Ramos (cell line): Measurements from ENCODE around the gene POLR1A.

ENCODE experiments used
- in situ Hi-C: fragments of 300-500 bp; cut with MboI; formaldehyde crosslinking; loops from one replicate; pipeline ENCODE4 v1.14.3; 2022; ENCODE audit warnings: low sequenced_read_pairs; ENCODE audit not compliant: unreplicated experiment

POLR1A gene

DNA sequence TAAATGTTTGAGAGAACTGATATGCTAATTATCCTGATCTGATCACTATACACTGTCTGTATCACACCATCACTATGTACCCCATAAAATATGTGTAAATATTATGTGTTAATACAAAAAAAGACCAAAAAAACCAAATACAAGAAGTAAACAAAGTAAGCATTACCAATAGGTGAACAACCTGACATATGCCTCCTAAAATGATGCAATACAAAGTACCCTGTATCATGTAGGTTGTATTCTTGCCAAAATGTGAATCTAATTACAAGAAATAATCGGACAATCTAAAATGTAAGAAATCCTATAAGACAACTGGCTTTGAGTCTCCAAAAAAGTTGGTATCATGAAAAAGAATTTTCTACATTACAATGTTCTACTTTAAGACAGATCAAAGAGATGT is 7.8 kb downstream of the POLR1A start:
- in situ Hi-C loops, result no loop called here

DNA sequence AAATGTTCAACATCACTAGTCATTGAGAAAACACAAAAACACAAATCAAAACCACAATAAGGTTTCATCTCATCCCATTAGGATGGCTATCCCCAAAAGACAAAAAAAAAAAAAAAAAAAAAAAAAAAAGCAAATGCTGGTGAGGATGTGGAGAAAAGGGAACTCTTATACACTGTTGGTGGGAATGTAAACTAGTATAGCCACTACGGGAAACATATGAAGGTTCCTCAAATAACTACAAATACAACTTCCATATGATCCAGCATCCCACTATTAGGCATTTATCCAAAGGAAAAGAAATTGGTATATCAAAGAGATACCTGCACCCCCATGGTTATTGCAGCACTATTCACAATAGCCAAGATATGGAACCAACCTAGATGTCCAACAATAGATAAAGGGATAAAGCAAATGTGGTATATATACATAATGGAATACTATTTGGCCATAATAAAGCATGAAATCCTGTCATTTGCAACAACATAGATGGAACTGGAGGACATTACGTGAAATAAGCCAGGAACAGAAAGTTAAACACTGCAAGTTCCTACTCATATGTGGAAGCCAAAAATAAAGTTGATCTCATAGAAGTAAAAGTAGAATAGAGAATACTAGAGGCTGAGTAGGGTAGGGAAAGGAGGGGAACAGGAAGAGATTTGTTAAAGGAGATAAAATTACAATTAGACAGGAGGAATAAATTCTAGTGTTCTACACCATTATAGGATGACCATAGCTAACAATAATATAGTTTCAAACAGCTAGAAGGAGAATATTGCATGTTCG is 8.4 kb downstream of the POLR1A start:
- in situ Hi-C loops, result no loop called here

GRCh38 chr2:86094229-86094628 is 11.5 kb downstream of the POLR1A start:
- in situ Hi-C loops, result no loop called here

DNA sequence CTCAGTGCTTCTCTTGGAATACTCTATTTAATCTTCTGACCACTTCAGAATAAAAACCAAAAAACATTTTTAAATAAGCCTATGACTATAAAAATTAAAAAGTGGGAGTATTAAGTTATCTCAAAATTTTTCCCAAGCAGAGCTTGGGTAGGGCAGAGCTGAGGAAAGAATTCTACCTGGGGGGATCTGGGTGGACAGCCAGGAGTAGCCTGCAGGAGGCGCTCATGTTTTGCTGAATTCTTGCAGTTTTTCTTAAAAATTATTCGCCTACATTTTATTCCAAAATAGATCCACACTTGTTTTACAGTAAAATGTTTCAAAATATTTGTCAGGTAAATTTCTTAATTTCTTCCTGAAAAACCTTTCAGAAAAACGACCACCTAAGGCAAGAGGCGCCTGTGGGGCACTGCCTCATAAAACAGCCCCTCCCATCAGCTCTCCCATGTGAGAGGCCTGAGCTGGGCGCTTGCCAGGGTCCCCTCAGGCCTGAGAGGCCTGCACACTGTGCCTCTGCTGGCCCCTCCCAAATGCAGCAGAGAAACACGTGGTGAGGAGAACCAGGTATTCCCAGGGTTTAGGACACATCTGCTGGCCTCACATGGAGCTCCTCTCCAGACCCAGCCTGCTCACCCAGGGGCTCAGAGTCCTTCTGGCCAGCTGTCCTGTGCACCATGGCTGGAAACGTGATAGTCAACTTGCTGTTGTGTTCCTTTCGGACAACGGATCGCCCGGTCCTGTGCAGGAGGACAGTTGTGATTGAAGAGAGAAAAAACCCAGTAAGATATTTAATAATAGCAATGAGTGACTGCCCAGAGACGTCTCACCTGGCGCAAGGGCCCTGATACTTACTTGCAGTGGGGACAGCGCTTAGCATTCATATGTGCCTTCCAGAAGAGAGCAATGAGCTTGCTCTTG is 17.5 kb downstream of the POLR1A start:
- in situ Hi-C loops, result no loop called here

DNA sequence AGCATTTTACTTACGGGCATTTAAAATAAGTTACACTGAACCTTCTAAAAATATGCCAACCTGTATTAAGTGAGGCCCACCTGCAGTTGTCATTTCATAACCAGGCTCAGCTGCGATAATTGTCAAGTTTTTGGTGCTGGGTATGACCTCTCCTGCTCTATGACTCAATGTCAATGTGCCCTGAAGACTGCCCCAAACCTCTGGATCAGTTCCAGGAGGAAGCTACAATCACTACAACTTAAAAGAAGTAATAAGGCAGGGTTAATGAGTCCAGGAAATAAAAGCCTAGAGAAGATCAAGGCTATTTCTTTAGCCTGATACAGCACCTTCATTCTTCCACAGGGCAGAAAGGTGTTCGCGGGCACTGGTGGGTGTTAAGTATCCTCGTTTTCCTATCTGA is 22.9 kb downstream of the POLR1A start:
- in situ Hi-C loops, result no loop called here

- in situ Hi-C loops, result no loop called here
Observed at GRCh38 chr2:86081724-86082123, 24.0 kb downstream of the POLR1A start.

- in situ Hi-C loops, result loop anchor here (5.0 kb wide), 1 partner anchor 253 kb away; no protein-coding TSS in a partner anchor
Observed at GRCh38 chr2:86079981-86080911, 25.4 kb downstream of the POLR1A start.

GRCh38 chr2:86078774-86079545 is 26.7 kb downstream of the POLR1A start:
- in situ Hi-C loops, result loop anchor here (5.0 kb wide), 1 partner anchor 252 kb away; no protein-coding TSS in a partner anchor

DNA sequence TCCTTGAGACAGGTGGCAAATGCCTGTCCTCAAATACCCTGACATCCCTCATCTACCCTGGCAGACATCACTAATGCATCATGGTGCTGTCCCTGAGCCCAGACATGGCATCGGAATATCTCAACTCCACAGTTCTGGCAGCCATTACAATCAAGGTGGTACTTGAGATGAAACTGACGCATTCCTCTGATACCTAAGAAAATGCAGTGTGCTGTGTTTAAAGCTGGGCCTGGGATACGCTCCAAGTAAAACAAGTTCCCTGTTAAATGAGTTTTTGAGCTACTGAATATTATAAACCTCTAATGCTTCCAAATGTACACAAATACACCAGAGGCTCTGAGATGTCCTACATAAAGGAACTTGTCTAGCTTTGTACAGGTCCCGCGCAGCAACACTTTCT is 29.8 kb downstream of the POLR1A start:
- in situ Hi-C loops, result loop anchor here (5.0 kb wide), 1 partner anchor 249 kb away; no protein-coding TSS in a partner anchor

DNA sequence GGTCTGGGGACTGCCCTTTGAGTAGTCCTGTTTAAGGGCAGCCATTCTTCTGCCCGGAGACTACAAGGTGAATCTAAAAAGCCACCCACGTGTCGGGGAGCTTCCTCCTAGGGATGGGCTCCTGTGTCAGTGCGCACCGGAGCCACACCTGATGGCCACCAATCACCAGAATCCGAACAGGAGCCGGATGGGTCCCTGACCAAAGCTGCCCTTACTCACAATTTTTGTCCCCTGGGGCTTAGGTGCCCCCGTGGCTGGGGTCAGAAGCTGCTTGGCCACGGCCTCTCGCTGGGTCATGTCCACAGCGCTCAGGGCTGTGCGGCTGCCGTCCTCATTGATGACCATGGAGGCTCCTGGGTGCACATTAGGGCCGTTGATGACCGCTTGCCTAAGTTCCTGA is 30.9 kb downstream of the POLR1A start:
- in situ Hi-C loops, result loop anchor here (5.0 kb wide), 1 partner anchor 248 kb away; no protein-coding TSS in a partner anchor

DNA sequence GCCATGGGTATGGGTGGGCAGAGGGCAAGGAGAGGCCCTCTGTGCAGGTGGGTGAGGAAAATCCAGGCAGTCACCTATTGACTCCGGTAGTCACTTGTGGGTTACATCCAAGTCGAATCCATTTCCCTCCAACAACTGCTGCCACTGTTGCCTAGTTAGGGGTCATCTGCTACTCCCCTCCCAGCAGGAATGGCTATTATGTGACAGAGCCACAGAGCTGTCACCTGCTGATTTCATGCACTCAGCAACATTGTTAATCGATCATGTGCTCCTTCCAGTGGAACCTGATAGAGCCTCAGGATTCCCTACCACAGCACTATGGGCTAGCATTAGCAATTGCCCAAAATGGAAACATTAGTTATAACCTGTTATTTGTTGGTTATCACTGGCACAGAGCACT is 31.4 kb downstream of the POLR1A start:
- in situ Hi-C loops, result no loop called here

GRCh38 chr2:86073225-86073624 is 32.5 kb downstream of the POLR1A start:
- in situ Hi-C loops, result no loop called here

GRCh38 chr2:86072271-86072858 is 33.3 kb downstream of the POLR1A start:
- in situ Hi-C loops, result no loop called here

- in situ Hi-C loops, result no loop called here
Observed at GRCh38 chr2:86070868-86071267, 34.8 kb downstream of the POLR1A start.

DNA sequence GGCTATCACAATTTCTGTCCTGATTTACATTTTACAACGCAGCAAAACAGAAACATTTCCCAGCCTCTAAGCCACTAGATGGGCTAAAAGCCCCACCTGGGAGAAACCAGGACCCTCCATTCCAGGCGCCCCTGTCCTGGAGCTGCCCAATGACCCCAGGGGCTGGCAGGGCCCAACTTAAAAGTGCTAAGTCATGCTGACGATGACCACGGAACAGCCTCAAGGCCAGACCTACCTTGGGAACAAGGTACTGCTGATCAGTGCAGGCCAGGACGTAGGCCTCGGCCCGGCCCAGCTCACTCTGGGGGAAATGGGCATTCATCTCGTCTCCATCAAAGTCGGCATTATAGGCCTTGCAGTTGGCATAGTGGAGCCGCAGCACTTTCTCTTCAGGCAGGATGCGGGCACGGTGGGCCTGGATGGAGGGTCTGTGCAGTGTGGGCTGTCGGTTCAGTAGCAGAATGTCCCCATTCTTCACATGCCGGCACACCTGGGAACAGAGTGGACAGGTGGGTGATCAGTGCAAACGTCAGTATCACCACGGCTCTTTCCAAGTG is 35.8 kb downstream of the POLR1A start:
- in situ Hi-C loops, result no loop called here

- in situ Hi-C loops, result no loop called here
Observed at GRCh38 chr2:86069091-86069685, 36.5 kb downstream of the POLR1A start.

DNA sequence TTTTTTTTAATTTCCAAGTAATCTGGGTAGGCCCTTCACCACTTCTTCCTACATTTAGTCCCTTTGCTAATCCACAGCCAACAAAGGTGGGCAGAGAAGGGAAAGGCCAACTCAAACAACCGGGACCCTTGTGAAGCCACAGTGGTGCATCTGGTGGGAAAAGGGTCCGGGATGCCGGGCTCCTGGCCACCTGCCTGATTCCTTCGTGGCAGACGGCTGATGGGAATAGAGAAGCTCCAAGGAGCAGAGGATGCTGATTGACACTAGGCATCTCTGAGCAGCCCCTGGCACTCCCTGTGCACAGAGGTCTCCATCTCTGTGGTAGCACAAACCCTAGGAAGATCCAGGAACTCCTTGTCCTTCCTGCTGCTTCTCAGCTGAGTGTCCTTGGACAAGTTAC is 37.0 kb downstream of the POLR1A start:
- in situ Hi-C loops, result no loop called here

DNA sequence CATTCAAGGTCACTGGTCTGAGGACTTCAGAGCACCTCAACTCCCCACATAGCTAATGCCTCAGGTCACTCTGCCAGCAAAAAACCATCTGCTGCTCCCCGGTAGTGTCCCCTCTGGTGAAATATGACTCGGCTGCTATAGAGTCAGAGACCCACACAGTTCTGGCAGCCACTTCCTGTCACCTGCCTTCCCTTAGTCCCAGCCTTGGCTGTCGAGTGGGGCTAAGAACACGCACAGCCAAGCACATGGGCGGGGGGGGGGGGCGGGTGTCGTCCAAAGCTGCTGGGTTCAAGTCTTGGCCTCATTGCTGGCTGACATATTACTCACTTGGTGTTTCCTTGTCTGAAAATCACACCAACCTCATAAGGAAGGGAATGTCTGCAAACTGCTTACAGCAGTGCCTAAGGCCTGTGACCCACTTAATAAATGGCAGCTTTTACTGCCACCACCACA is 37.5 kb downstream of the POLR1A start:
- in situ Hi-C loops, result no loop called here
